Stimulated activated CD4-positive, alpha-beta T cell treated with anti-CD3 and anti-CD28 coated beads, Interleukin-2, amount 100 ng/mL, for 24 hours (primary cell): ENCODE data around the gene SORT1.

Source experiments
- DNase-seq, 2 donors: peaks; one replicate each; pipeline ENCODE4 v3.0.0-alpha.2; 2020

SORT1 gene

DNA sequence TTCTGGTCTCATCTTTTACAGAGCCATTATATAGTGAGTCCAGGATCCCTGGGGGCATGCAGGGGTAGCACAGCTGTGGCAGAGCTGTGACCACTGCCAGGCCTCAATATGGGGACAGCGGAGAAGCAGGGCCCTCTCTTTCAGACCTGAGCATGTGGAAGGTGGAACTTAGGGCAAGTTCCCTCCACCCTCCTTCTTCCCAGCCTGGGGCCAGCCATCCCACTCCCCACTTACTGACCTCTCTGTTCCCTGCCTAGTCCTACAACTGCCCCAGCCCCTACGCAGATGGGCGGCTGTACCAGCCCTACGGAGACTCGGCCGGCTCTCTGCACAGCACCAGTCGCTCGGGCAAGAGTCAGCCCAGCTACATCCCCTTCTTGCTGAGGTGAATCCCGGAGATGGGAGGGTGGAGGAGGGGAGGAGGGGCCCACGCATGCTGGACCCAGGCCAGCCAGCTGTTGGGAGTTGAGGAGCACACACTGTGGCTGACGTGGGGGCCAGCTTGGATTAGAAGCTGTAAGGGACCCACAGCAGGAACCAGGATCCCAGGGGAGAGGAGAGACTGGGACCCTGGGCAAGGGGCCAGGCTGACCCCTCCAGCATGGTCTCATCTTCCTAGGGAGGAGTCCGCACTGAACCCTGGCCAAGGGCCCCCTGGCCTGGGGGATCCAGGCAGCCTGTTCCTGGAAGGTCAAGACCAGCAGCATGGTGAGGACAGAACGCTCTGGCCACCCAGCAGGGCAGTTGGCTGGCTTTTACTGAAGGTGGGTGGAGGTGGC lies 125.5 kb downstream of the SORT1 start:
- no peak for DNase-seq

DNA sequence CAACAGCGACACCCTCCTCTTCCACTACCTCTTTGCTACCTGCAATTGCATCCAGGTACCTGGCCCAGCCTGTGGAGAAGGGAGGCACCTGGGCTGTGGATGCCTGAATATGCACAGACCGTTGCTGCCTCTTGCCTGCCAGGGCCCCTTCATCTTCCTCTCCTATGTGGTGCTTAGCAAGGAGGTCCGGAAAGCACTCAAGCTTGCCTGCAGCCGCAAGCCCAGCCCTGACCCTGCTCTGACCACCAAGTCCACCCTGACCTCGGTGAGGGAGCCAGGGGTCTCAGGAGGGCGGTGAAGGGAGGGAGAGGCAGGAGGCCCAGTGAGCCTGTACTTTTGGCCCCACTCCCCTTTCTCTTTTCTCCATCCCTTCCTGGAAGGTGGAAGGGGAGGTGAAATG lies 126.3 kb downstream of the SORT1 start:
- no peak for DNase-seq

DNA sequence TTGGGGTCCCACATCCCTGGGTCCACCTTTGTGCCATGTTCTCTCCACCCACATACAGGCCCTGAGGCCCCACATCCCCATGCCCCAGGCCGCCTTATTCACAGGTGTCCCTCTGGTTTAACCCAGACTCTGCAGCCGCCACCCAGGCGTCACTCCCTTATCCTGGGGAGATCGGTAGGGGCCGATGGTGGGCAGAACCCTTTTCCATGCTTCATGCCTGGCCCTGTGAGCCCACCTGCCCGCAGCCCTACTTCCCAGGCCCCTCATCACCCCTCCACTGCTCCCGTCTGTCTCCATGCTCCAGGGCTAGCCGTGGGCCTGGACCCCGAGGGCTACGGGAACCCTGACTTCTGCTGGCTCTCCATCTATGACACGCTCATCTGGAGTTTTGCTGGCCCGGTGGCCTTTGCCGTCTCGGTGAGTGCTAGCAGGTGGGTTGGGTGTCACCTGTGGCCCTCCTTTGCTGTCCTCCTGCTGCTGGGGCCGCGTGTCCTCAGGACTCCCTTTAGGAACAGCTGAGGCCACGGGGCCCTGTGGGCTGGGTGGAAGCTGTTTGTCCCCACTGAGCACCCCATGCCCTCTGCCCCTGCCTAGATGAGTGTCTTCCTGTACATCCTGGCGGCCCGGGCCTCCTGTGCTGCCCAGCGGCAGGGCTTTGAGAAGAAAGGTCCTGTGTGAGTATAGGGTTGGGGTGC lies 126.9 kb downstream of the SORT1 start:
- no peak for DNase-seq

DNA sequence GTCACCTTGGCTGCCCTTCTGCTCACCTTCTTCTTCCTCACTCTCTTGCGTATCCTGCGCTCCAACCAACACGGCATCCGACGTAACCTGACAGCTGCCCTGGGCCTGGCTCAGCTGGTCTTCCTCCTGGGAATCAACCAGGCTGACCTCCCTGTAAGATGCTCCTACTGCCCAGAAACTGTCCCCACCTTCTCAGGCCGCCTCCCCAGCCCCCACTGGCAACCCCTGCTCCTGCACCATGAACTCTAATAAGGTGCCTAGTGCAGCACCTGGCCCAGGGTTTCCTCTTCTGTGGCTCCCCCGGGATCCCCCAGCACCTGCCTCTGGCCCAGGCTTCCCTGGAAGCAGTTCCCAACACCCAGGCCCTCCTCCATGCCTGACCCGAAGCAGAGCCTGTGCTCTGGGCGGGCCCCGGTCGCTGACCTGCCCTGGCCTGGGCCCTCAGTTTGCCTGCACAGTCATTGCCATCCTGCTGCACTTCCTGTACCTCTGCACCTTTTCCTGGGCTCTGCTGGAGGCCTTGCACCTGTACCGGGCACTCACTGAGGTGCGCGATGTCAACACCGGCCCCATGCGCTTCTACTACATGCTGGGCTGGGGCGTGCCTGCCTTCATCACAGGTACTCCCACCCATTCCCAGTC lies 127.6 kb downstream of the SORT1 start:
- no peak for DNase-seq

DNA sequence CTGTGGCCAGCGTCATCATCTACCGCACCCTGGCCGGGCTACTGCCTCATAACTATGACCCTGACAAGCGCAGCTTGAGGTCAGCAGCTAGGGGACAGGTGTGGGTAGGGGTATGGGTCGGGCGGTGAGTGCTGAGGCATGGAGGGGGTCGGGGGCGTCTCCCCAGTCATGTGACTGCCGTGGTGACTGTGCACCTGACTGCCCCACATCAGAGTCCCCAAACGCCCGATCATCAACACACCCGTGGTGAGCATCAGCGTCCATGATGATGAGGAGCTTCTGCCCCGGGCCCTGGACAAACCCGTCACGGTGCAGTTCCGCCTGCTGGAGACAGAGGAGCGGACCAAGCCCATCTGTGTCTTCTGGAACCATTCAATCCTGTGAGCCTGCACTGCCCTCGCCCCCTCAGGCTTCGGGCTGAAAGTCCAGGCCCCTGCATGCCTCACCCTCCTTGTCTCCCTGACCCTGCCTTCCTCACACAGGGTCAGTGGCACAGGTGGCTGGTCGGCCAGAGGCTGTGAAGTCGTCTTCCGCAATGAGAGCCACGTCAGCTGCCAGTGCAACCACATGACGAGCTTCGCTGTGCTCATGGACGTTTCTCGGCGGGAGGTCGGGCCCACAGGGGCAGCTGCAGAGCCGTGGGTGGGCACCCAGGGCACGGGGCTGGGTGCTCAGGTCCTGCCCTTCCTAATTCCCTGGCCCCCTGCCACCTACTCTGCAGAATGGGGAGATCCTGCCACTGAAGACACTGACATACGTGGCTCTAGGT lies 128.3 kb downstream of the SORT1 start:
- no peak for DNase-seq

DNA sequence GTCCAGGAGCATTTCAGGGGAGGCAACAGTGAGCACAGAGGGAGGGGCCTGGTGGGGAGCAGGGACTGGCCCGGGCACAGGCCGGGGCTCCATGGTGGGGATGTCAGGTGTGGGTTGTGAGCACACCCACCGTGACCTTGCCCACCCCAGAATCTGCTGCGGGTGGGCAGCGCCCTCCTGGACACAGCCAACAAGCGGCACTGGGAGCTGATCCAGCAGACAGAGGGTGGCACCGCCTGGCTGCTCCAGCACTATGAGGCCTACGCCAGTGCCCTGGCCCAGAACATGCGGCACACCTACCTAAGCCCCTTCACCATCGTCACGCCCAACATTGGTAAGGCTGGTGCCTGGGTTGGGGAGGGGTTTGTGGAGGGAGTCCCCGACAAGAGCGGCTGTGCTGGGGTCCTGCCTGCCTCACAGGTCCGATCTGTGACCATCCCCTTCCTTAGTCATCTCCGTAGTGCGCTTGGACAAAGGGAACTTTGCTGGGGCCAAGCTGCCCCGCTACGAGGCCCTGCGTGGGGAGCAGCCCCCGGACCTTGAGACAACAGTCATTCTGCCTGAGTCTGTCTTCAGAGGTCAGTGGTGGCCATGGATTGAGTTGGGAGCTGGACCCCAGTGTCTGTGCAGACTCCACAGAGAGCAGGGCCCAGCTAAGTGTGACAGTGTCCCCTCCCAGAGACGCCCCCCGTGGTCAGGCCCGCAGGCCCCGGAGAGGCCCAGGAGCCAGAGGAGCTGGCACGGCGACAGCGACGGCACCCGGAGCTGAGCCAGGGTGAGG lies 129.1 kb downstream of the SORT1 start:
- DNase-seq, result no peak

DNA sequence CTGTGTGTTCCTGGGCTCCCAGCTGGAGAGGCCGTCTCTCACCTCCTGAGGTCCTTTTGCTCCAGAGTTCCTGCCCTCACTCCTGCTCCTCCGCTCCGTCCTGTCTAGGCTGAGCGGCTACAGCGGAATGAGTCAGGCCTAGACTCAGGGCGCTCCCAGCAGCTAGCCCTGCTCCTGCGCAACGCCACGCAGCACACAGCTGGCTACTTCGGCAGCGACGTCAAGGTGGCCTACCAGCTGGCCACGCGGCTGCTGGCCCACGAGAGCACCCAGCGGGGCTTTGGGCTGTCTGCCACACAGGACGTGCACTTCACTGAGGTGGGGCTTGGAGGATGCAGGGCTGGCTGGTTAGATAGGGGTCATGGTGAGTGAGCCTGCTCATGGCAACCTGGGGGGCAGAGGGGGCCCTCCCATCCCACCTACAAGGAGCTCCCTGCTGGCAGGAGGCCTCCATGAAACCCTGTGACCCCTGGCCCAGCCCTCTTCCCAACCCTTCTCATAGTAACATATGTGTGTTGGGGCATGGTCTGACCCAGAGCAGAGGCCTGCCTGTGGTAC lies 129.9 kb downstream of the SORT1 start:
- no peak for DNase-seq

DNA sequence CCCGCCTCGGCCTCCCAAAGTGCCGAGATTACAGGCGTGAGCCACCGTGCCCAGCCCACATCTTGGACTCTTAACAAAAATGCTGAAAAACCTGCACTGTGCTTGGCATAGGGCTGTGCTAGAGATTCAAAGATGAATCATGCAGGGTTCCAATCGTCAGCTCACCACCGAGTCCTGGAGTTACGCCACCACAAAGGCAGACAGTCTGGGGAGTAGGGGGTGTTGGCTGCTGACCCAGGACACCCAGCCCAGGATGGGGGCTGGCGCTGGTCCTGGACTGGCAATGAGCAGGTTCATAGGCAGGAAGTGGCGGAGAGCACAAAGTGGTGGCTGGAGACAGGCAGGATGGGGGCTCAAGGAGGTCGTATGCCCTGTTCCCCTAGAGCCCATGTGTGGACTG lies 130.8 kb downstream of the SORT1 start:
- no peak for DNase-seq

DNA sequence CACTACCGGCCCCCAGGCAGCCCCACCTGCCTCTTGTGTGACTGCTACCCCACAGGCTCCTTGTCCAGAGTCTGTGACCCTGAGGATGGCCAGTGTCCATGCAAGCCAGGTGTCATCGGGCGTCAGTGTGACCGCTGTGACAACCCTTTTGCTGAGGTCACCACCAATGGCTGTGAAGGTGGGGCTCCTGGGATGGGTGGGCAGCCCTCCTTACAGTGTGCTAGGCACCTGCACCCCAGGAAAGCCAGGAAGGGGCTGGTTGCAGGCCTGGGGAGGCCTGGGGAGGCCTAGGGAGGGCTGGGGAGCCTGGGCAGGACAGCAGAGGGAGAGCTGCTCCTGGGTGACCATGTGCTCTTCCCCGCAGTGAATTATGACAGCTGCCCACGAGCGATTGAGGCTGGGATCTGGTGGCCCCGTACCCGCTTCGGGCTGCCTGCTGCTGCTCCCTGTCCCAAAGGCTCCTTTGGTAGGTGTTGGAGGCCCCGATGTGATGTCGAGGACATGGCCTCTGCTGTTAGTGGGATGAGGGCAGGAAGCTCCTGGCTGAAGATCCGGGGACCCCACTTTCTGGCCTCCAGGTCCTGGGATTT lies 131.9 kb downstream of the SORT1 start:
- no peak for DNase-seq

DNA sequence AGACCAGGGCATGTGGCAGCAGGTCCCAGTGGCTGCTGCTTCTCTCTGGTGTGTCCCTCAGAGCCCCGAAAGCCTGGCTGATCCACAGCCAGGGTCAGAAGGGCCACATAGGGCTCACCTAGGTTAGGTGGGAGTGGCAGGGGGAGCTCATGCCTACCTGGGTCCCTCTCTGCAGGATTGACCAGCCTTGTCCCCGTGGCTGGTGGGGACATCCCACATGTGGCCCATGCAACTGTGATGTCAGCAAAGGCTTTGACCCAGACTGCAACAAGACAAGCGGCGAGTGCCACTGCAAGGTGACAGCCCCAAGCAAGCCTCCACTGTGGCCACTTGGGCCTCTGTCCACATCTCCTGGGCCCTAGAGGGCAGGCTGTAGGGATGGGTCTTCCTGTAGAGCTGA lies 132.7 kb downstream of the SORT1 start:
- DNase-seq, result no peak

DNA sequence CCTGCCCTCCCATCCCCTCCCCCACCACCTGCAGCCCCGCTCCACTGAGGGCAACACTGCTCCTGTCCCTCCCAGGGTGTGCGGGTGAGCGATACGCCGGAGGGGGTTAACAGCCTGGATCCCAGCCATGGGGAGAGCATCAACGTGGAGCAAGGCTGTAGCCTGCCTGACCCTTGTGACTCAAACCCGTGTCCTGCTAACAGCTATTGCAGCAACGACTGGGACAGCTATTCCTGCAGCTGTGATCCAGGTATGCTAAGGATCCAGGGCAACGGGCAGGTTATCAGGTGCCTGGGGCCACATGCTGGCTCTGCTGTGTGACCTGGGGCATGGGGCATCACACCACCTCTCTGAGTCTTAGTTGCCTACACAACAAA lies 133.4 kb downstream of the SORT1 start:
- DNase-seq, result no peak

DNA sequence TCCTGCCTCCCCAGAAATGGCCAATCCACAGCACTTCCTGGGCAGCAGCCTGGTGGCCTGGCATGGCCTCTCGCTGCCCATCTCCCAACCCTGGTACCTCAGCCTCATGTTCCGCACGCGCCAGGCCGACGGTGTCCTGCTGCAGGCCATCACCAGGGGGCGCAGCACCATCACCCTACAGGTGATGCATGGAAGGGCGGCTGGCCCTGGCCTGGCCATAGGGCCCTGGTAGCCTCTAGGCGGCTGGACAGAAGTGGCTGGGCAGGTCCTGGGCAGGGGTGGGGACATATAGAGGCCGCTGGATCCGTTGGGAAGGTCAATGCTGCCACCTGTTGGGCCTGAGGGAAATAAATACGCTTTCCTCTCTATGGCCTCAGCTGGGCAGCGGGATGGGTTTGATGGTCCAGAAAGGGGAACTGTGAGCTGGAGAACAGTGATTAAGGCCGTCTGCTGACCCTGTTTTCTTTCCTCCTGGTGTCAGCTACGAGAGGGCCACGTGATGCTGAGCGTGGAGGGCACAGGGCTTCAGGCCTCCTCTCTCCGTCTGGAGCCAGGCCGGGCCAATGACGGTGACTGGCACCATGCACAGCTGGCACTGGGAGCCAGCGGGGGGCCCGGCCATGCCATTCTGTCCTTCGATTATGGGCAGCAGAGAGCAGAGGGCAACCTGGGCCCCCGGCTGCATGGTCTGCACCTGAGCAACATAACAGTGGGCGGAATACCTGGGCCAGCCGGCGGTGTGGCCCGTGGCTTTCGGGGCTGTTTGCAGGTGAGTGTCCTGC lies 133.9 kb downstream of the SORT1 start:
- DNase-seq, result peak; percentile 85 to 89

DNA sequence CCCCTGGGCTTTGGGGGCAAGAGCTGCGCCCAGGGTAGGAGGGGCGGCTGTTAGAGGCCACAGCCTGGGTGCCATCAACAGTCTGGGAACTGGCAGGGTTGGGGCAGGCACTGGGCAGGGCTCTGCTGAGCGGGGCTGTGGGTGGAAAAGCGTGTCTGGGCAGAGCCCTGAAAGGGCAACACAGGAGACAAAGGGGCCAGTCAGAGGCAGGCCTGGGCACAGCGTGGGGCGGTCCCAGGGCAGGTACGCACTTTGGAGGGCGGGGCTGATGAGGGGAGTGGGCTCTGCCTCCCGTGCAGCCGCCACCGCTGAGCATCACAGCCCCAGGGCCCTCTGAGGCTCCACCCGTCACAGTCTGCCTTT lies 134.5 kb downstream of the SORT1 start:
- DNase-seq, result no peak

DNA sequence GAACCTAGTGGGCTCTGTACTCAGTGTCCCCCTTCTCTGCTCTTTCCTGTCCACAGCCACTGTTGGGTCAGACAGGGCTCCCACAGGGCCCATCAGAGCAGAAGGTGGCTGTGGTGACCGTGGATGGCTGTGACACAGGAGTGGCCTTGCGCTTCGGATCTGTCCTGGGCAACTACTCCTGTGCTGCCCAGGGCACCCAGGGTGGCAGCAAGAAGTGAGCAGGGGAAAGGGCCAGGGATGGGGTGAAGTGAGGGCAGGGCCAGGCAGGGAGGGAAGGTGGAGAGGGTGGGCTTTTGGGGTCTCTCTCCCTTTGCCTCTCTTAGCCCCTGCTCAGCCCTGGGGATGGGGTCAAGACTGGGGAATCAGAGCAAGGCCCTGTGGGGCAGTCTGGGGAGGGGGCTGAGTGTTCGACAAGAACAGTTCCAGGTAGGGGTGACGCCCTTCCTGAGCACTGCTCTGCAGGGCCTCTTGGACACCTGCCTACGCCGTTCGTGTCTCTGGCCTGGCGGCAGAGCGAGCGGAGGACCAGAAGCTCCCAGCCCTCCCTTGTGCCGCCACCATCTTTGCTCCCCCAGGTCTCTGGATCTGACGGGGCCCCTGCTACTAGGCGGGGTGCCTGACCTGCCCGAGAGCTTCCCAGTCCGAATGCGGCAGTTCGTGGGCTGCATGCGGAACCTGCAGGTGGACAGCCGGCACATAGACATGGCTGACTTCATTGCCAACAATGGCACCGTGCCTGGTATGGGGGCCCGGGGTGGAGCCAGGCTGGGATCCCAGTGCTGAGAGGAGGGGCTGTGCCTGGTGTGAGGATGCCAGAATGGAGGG lies 135.3 kb downstream of the SORT1 start:
- DNase-seq, result no peak

DNA sequence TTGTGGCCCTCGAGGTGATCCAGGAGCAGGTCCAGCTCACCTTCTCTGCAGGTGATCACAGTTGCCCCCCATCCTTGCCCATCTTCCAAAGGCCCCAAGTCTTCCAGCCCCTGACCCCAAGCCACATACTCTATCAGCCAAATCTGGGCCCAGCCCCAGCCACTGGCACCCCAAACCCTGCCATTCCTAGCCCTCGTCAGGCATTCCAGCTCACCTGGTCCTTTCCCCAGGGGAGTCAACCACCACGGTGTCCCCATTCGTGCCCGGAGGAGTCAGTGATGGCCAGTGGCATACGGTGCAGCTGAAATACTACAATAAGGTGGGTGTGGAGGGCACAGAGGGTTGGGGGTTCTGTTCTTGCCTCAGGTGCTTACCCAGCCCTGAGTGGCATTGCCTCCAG lies 136.1 kb downstream of the SORT1 start:
- no peak for DNase-seq

DNA sequence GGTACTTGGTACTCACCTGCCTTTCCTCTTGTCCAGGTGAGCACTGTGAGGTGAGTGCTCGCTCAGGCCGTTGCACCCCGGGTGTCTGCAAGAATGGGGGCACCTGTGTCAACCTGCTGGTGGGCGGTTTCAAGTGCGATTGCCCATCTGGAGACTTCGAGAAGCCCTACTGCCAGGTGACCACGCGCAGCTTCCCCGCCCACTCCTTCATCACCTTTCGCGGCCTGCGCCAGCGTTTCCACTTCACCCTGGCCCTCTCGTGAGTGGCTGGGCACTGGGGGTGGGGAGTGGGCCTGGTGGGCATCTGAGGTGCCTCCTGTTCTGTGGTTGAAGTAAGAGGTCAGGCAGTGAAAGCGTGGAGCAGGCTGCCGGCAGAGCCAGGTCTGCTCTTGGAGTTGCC lies 136.7 kb downstream of the SORT1 start:
- no peak for DNase-seq

DNA sequence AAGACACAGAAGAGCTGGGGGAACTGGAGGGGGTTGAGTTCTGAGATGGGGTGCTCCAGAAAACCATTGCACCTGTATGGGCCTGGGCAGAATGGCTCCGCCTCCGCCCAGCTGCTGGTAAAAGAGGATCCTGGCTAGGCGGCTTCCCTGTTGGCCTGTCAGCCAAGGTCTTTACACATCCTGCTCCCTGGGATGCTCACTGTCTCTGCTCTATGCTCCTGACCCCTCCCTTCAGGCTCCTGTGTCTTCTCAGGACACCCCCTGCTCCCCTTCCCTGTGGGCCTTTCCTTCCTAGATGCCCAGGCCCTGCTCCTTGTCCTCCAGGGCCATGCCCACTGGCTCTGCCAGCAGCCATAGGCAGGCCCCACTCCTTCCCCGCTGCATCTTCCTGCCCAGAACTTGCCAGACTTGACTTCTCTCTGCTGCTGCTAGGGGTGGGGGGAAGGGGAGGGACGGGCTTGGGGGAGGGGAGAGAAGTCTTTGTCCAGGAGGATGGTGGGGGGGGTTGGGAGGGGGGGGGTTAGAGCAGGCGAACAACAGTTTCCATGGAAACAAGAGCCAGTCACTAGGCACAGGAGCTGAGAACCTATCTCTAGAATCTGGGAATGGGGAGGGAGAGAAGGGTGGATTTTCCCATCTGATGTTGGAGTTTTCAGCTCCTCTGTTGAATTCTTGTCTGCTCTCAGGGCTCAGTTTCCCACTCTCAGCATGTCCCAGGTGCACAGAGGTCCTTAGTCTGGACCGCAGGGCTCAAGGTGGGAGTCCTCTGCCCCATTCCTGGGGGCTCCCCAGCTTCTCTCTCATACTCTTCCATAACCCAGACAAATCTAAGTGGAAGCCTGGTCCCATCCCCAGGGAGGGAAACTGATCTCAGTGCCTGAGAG lies 137.8 kb downstream of the SORT1 start:
- DNase-seq, result no peak
